K562 (cell line): ENCODE measurements around the gene SANBR. TPM values are rescaled to one million over a fixed set of nuclear protein-coding genes. Genes with fewer than 3 reads are reported as not detected.

Source experiments
- CHD4 ChIP-seq: fragments of 200-600 bp; sonication (generic); IDR thresholded peaks from 3 replicates; pipeline ENCODE4 v1.6.1; 2012; ENCODE audit warnings: low read depth, mild to moderate bottlenecking, mixed read lengths, low read length, inconsistent platforms; ENCODE audit not compliant: insufficient read depth, insufficient replicate concordance, poor library complexity, severe bottlenecking
- KDM4B ChIP-seq, 2 experiments: fragments of 450-650 bp in 1 of 2; sonication (generic) in 1 of 2; IDR thresholded peaks; 2 replicates each; pipeline ENCODE4 v1.6.1; 2016 to 2017; ENCODE audit warnings: borderline replicate concordance in 2 of 2, antibody characterized with exemption in 1 of 2, low read depth in 1 of 2, mild to moderate bottlenecking in 1 of 2
- POLR3G ChIP-seq: IDR thresholded peaks from 2 replicates; pipeline ENCODE4 v1.6.1; 2011; ENCODE audit not compliant: insufficient read length, insufficient replicate concordance; ENCODE audit errors: extremely low read depth
- SMARCC2 ChIP-seq: fragments of 450-650 bp; IDR thresholded peaks from 2 replicates; pipeline ENCODE4 v1.6.1; 2017; ENCODE audit warnings: antibody characterized with exemption, moderate library complexity, mild to moderate bottlenecking, low read depth
- TAF1 ChIP-seq: IDR thresholded peaks from 2 replicates; pipeline ENCODE4 v1.6.1; 2011; ENCODE audit warnings: mild to moderate bottlenecking, low read length, moderate library complexity; ENCODE audit not compliant: insufficient read depth, control insufficient read depth, severe bottlenecking; ENCODE audit errors: extremely low read depth
- ZC3H11A ChIP-seq: IDR thresholded peaks from 2 replicates; pipeline ENCODE4 v1.6.1; 2012; ENCODE audit warnings: low read depth, low read length, improper control_type of control experiment
- ZNF445 ChIP-seq: fragments of 250-450 bp; sonication (Bioruptor Pico); IDR thresholded peaks from 2 replicates; pipeline ENCODE4 v1.4.0; 2020; ENCODE audit warnings: low read depth, mild to moderate bottlenecking, moderate library complexity
- polyA plus RNA-seq, 8 experiments: library from polyadenylated mRNA; depleted of rRNA in 4 of 8; stranded (reverse) in 5 of 8; unstranded in 3 of 8; fragments of >200 nt; fragmentation: Nextera tagmentation in 2 of 8; fragmentation: Illumina TruSeq in 1 of 8; extraction: Ambion mirVana in 2 of 8; extraction: Trizol in 1 of 8; gene quantifications; 2 replicates each; pipeline versions ENCODE4 v1.2.1 to v1.2.3, GENCODE V29; 2011 to 2014; ENCODE audit warnings: inconsistent platforms in 1 of 8, missing spikeins in 1 of 8
- total RNA-seq, 7 experiments: library from RNA; depleted of rRNA in 6 of 7; stranded (reverse); fragments of >200 nt in 6 of 7; fragmentation: Illumina TruSeq in 2 of 7; extraction: Trizol in 2 of 7; gene quantifications; 2 replicates each; pipeline versions ENCODE4 v1.2.1 to v1.2.3, GENCODE V29; 2011 to 2021; ENCODE audit warnings: low replicate concordance in 1 of 7
- TF ChIP-seq, protein P1 (sequence below): fragments of 450-650 bp; IDR thresholded peaks from 2 replicates; pipeline ENCODE4 v1.6.1; 2016; ENCODE audit warnings: low read depth

Gene SANBR
- total and polyA plus RNA-seq, 9 of the 15 experiments (the other 6 are each of a cell fraction or from before 2014, with no cell fraction given) = 1.5 to 7.7 (median 6.2) TPM

- TF ChIP-seq ZNF445 (CRISPR knock-in tag) = no peak
- 0 out of 4 replicates have a peak, but pooled peaks of 1 of the 2 experiments have one; percentile 24 for TF ChIP-seq KDM4B (IDR thresholded peaks at IDR 0.05; ENCODE audit: borderline replicate concordance in 2 of 2, low read depth in 1 of 2)
- TF ChIP-seq, protein P1, sequence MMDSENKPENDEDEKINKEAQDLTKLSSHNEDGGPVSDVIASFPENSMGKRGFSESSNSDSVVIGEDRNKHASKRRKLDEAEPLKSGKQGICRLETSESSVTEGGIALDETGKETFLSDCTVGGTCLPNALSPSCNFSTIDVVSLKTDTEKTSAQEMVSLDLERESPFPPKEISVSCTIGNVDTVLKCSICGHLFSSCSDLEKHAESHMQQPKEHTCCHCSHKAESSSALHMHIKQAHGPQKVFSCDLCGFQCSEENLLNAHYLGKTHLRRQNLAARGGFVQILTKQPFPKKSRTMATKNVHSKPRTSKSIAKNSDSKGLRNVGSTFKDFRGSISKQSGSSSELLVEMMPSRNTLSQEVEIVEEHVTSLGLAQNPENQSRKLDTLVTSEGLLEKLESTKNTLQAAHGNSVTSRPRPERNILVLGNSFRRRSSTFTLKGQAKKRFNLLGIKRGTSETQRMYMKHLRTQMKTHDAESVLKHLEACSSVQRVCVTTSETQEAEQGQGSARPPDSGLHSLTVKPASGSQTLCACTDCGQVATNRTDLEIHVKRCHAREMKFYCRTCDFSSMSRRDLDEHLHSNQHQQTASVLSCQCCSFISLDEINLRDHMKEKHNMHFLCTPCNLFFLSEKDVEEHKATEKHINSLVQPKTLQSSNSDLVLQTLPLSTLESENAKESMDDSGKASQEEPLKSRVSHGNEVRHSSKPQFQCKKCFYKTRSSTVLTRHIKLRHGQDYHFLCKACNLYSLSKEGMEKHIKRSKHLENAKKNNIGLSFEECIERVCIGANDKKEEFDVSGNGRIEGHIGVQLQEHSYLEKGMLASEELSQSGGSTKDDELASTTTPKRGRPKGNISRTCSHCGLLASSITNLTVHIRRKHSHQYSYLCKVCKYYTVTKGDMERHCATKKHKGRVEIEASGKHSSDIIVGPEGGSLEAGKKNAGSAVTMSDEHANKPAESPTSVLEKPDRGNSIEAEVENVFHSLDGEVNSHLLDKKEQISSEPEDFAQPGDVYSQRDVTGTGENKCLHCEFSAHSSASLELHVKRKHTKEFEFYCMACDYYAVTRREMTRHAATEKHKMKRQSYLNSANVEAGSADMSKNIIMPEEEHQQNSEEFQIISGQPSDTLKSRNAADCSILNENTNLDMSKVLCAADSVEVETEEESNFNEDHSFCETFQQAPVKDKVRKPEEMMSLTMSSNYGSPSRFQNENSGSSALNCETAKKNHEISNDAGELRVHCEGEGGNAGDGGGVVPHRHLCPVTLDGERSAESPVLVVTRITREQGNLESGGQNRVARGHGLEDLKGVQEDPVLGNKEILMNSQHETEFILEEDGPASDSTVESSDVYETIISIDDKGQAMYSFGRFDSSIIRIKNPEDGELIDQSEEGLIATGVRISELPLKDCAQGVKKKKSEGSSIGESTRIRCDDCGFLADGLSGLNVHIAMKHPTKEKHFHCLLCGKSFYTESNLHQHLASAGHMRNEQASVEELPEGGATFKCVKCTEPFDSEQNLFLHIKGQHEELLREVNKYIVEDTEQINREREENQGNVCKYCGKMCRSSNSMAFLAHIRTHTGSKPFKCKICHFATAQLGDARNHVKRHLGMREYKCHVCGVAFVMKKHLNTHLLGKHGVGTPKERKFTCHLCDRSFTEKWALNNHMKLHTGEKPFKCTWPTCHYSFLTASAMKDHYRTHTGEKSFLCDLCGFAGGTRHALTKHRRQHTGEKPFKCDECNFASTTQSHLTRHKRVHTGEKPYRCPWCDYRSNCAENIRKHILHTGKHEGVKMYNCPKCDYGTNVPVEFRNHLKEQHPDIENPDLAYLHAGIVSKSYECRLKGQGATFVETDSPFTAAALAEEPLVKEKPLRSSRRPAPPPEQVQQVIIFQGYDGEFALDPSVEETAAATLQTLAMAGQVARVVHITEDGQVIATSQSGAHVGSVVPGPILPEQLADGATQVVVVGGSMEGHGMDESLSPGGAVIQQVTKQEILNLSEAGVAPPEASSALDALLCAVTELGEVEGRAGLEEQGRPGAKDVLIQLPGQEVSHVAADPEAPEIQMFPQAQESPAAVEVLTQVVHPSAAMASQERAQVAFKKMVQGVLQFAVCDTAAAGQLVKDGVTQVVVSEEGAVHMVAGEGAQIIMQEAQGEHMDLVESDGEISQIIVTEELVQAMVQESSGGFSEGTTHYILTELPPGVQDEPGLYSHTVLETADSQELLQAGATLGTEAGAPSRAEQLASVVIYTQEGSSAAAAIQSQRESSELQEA = no peak
- TF ChIP-seq CHD4 = no peak
- no peak for TF ChIP-seq POLR3G
- no peak for TF ChIP-seq ZC3H11A
- TF ChIP-seq TAF1 = no peak
- no peak for TF ChIP-seq SMARCC2
These were observed at the start of gene SANBR (continued) for GRCh38 chr2:61065714-61066709.
